Central memory CD4-positive, alpha-beta T cell (primary cell): ENCODE results near the gene KLHL21.

Experiments
- DNase-seq: peaks from one replicate; pipeline ENCODE4 v3.0.0; 2022

The KLHL21 gene

DNA sequence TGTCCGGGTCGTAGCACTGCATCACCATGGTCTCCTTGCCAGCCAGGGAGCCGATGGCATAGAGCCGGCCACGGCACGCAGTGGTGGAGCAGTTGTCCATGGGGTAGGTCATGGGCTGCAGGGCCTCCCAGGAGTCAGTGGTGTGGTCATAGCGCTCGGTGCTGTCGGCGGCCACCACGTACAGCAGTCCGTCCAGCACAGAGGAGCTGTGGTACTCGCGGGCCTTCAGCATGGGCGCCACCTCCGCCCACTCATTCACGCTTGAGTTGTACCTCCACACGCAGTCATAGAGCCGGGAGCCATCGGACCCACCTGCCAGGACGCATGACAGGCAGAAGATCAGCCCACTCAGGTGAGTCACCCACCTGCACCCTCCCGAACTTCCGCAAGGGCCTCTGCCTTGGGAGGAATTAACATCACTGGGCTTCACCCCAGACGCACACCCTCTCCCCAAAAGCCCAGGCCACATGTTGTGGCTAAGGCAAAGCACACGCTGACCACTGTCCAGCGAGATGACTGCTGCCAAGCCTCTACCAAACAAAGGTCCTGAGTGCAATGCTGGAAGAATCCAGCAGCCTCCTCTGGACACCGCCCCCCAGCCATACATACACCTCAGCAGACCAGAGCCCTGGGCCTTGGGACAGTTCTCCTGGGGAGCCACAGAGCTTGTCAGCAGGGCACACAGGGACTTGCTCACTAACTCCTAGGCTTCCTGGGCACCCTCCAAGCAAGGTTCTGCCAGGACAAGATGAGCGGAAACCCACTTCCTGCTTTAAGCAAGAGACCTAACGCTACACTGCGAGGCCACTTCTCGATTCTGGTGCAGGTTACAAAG lies 3.3 kb downstream of the KLHL21 start:
- DNase-seq = peak; percentile 59

DNA sequence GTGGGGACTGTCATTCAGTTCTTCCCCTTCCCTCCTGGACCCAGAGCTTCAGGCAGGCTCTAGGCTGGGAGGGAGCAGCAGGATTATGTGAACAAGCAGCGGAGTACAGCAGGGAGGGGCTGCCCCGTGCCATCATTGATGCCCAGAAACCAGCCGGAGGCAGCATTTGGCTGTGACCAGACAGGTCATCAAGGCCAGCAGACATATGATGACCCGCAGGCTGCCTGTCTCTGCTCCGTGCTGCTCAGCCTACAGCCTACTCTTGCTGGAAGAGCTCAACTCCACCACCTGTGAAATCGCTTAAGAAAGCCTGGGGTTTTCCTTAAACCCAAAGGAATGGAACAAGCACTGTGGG lies 4.9 kb downstream of the KLHL21 start:
- no peak for DNase-seq

DNA sequence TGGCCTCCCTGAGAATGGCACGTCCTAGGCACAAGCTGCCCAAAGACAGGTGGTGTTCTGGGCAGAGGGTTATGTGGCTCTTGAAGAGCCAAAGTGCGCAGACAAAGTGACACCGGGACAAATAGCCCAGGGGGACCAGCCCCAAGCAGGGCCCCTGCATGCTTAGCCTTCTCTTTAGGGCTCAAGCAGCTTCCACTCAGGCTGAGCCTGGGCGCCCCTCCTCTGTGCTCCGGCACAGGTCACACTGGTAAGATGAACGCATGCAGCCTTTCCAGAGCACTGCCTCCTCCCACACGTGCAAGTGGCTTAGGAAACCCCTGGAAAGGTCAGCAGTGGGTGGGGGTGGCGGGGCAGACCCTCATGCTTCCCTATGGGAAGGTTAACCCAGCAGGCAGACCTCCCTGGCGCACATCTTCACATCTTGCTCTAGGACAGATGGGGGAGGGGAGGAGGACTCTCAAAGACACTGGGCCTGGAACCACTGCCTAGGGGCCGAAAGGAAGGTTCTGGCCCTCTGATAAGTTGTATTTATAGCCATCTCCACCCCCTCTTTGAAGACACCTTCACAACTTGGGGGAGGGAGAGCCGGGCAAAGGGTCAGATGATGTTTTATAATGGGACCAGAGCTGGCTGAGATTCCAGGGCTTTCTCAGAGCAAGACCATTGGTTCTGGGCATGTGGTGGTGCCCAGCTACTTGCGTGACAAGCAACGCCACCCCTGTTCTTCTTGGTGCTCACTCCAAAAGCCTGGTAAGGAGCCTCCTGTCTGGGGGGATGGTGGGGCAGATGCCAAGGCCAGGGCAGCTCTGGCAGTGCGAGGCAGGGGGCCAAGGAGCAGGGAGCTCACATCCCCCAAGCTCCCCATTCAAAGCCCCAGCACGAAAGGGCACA lies 5.5 kb downstream of the KLHL21 start:
- no peak for DNase-seq

DNA sequence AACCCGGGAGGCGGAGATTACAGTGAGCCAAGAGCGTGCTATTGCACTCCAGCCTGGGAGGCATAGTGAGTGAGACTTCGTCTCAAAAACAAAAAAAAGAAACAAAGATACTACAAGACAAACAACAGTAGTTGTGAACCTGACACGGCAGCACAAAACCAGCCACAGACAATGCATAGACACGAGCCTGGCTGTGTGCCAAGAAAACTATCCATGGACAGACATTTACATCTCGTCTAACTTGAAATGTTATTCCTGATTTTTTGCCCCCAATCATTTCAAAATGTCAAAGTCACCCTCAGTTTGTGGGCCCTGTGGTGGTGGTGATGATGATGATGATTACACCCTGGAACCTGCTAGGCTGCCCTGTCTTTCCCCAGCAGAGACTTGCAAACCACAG lies 6.3 kb downstream of the KLHL21 start:
- no peak for DNase-seq

DNA sequence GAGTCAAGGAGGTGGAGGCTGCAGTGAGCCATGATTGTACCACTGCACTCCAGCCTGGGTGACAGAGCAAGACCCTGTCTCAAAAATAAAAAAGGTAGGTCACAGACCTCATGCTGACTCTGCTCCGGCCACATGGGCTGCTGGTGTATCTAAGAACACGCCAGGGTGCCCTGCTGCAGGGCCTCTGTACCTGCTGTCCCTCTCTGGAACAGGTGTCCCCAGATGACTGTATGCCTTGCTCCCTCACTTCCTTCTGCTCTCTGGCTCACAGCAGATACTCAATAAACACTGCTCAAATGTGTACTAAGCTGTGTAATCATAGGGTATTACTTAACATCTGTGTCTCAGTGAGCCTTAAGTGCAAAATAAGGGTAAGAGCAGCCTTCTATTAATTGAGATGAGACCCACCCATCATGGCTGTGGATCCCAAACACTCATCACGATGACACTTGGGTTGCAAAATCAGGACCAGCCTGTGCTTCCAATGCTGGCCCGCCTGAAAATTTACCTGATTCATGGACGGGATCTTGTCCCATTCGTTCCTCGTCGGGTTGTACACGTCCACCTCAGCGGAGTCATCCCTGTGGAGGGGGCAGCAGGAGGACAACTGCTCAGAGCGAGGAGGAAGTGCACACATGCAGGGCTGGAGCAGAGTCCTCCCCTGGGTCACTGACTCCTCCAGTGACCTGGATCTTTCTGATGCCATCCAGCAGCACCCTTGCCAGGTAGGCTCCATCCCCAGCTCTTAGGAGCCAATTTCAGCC lies 7.5 kb downstream of the KLHL21 start:
- no peak for DNase-seq

- DNase-seq = no peak
These were observed 8.9 kb downstream of the KLHL21 start for GRCh38 chr1:6593810-6594209.

DNA sequence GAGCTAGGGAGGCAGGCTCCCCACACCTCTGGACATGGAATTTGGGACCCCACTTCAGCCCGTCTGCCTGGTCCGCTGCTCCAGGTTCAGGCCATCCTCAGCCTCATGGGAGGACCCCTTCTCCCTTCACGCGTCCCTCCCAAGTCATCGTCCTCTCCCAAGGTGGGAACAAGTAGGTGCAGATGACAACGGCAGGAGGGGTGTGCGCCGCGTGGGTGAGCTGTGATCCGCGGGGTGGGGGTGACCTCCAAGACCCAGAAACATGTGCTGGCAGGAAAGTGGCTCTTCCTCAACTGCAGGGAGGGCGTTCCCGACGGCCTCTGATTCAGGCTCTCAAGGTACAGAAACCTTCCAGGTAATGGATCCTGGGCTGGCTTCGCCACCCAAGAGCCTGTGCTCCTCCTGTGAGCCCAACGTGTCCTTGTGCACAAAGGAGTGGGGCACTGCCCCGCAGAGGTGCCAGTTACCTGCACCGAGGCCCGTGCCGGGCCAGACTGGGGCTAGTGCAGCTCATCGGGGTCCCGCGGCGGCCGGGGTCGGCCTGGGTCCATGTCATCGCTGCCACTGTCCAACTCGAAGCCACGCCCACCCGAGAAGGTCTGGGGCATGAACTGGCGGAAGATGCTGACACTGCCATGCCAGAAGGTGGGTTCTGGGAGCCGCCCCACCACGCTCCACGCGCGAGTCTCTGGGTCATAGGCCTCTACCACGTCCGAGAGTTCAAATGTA lies 9.6 kb downstream of the KLHL21 start:
- no peak for DNase-seq

DNA sequence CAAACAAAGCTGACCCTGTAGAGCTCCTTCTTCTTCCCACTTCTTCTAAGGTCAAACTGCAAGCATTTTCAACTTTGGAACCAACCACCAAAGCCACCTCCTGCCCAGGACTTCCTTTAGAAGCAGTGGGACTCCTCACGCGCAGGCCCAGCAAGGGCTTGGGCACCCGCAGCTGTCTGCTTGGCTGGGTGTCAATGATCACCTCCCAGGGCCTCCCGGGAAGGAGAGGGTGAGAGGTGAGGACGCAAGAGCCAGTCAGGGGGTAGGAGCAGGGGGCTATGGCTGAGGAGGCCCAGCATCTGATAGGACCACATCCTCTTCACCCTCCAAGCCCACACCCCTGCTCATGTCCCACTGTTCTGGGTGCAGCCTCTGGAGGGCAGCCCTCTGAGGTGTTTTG lies 10.2 kb downstream of the KLHL21 start:
- DNase-seq = no peak

DNA sequence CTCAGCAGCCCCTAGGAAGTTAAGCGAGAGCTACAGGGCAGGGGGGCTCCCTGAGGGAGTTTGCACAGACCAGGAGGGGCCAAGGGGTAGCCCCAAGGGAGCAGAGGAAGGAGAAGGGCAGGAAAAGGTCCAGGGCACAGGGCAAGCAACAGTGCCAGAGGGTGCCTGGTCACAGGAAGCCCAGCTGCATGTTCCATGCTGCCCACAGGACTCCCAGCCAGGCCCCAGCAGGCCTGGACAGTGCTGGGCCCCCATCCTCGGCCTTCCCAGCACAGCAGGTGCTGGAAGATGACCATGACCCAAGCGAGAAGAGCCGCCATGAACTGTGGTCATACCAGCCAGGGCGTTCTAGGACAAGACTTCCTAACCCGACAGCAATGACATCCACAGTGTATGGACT lies 11.0 kb downstream of the KLHL21 start:
- no peak for DNase-seq

DNA sequence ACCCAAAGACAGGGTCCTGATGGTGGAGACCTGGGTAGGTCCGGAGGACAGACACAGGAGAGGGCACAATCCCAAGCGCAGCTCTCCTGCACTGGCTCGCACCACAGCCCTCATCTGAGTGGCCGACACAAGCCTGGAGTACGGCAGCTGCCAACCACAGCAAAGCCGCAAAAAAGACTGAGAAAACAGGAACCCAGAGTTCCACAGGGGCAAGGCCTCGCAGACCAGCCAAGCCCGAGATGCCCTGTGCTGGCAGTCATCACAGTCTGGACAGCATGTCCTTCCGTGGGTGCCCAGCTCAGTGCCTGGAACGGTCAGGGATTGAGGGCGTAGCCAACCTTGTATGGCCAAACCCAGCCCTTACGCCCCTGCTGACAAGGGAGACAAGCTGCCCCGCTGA lies 11.4 kb downstream of the KLHL21 start:
- DNase-seq = no peak

GRCh38 chr1:6590046-6590445 lies 12.6 kb downstream of the KLHL21 start:
- DNase-seq = no peak

DNA sequence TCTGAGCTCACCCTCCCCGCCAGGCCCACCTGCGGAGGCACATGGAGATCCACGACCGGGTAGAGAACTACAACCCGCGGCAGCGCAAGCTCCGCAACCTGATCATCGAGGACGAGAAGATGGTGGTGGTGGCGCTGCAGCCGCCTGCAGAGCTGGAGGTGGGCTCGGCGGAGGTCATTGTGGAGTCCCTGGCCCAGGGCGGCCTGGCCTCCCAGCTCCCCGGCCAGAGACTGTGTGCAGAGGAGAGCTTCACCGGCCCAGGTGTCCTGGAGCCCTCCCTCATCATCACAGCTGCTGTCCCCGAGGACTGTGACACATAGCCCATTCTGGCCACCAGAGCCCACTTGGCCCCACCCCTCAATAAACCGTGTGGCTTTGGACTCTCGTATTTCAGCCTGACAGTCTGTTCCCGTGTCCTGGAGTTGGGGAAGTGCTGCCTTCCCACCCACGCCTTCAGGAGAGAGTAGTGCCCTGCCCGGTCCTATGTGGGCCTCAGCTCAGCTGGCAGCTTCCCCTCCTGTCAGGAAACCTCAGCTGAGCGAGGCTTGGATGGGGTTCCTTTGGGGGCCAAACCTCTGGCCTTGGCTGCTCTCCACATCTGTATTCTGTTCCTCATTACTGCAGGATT lies 13.7 kb downstream of the KLHL21 start:
- no peak for DNase-seq

DNA sequence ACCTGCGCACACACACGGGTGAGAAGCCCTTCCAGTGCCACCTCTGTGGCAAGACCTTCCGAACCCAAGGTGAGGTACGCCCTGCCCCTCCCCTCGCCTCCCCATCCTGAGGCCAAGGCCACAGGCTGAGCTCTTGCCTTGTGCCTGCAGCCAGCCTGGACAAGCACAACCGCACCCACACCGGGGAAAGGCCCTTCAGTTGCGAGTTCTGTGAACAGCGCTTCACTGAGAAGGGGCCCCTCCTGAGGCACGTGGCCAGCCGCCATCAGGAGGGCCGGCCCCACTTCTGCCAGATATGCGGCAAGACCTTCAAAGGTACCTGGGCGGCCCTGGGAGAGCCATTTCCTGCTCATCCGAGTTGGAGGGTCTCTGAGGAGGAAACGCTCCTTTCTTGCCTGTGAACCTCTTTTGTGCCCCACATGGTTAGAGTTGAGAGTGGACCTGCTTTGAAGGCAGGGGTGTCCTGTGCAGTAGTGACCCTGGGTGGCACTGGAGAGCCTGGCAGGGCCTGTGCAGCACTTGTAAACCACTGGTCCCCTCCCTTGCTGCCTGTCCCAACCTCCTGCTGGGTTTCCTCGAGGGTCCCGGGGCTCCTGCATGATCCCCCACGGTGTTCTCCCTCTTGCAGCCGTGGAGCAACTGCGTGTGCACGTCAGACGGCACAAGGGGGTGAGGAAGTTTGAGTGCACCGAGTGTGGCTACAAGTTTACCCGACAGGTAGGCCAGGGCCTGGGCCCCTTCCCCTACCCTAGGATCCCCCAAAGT lies 14.4 kb downstream of the KLHL21 start:
- DNase-seq = no peak

DNA sequence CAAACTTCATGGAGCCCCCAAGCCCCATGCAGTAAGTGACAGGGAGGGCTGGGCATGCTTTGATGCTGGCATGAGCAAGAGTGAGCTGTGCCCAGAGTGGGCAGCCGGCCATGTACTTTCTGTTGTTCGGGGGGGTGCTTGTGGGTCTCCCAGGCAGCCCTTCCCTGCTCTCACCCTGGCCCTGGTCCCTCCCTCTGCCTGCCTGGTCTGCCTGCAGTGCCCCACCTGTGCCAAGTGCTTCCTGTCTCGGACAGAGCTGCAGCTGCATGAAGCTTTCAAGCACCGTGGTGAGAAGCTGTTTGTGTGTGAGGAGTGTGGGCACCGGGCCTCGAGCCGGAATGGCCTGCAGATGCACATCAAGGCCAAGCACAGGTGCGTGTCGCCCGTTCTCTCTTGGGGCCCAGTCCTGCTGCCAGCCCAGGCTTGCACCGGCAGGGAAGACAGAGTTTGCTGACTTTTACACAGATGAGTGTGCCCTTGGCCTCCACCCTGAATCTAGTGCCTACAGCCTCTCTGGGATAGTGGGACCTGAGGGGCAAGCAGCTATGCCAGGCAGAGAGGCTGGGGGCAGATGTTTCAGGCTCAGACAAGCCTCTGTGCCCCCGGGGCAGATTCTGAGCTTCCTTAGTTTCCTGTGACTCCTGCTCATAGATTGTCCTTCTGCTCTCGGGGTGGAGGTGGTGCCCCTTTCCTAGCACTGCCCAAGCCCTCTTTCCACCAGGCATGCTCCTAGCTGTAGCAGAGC lies 15.2 kb downstream of the KLHL21 start:
- no peak for DNase-seq

- no peak for DNase-seq
These were observed 16.3 kb downstream of the KLHL21 start for GRCh38 chr1:6586404-6586816.

DNA sequence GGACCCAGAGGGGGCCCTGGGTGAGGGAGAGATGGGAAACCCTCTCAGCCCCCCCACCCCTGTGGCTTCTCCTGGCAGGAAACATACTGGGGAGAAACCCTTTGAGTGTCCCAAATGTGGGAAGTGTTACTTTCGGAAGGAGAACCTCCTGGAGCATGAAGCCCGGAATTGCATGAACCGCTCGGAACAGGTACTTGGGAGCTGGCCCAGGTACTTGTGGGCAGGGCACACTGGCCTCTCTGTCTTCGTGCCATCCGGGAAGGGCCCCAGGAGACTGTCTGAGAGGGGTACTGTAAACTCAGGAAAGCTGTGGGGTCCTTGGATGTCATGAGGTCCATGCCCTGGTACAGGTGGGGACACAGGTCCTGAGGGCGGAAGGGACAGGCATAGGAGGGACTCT lies 16.8 kb downstream of the KLHL21 start:
- DNase-seq = no peak

- no peak for DNase-seq
These were observed 17.5 kb downstream of the KLHL21 start for GRCh38 chr1:6585081-6585722.

GRCh38 chr1:6584126-6585080 lies 18.3 kb downstream of the KLHL21 start:
- no peak for DNase-seq

- DNase-seq = no peak
These were observed 20.3 kb downstream of the KLHL21 start for GRCh38 chr1:6582370-6582769.
